ENCODE data around the gene MUC6. TPM values are rescaled to one million over a fixed set of nuclear protein-coding genes. Genes with fewer than 3 reads are reported as not detected.

MUC6 gene
- total RNA-seq: not detected in 2 replicates

DNA sequence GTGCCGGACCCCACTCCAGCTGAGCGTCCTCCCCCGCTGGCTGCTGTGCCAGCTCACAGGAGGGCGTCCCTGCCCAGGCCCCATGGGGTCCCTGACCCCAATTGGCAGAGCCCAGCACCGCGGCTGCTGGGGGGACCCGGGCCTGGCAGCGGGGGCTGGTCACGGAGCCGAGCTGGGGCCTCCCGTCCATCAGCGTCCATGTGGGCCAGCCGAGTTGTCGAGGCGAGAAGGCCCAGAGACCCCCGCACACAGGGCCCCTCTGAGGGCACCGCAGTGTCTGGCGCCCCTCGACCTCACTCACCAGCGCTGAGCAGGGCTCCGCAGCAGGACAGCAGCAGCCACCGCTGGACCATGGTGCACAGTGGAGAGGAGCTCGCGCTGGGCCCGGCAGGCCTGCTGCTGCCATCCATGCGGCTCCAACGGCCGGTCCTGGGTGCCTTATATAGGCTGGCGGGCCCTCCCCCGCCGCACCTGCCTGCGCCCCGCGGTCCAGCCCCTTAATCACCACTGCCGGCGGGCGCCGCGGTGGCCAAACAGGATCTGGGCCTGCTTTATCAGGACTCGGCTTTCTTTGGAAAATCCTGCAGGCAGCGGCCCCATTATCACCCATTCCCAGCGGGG, at the start of gene MUC6:
MUC6 (minus strand) TSS at position 416 of the 621 bp plus-strand sequence; CDS start at position 353, 63 bp downstream.

GRCh38 chr11:1074244-1075221, 38.0 kb upstream of the MUC6 start, which contains the start of gene MUC2:
TSS of gene MUC2 (plus strand) at chr11:1074874.

Other genes starting within 250 kb of the MUC6 start
- gene CEND1, start 246.6 kb downstream of the MUC6 start, total RNA-seq: 0.89 and 3.5 TPM in 2 replicates
- 18.2 and 20.0 TPM in 2 replicates for gene SLC25A22, start 238.4 kb downstream of the MUC6 start, total RNA-seq
- 21.6 and 28.0 TPM in 2 replicates for gene PIDD1, start 231.5 kb downstream of the MUC6 start, total RNA-seq
- 457 and 731 TPM in 2 replicates for gene RPLP2, start 226.8 kb downstream of the MUC6 start, total RNA-seq
- gene PNPLA2, start 217.8 kb downstream of the MUC6 start, total RNA-seq: 16.7 and 25.2 TPM in 2 replicates
- gene CRACR2B, start 208.8 kb downstream of the MUC6 start, total RNA-seq: 1.8 and 2.9 TPM in 2 replicates
- gene CD151, start 203.8 kb downstream of the MUC6 start, total RNA-seq: 806 and 946 TPM in 2 replicates
- gene POLR2L, start 194.2 kb downstream of the MUC6 start, total RNA-seq: 214 and 287 TPM in 2 replicates
- 197 and 276 TPM in 2 replicates for gene TSPAN4, start 193.9 kb downstream of the MUC6 start, total RNA-seq
- gene CHID1, start 125.9 kb downstream of the MUC6 start, total RNA-seq: 121 and 149 TPM in 2 replicates
- gene AP2A2, start 110.8 kb downstream of the MUC6 start, total RNA-seq: 56.2 and 60.1 TPM in 2 replicates
- not detected in 2 replicates for gene MUC2, start 38.2 kb upstream of the MUC6 start, total RNA-seq
- not detected in 2 replicates for gene MUC5AC, start 121.2 kb upstream of the MUC6 start, total RNA-seq
- not detected in 2 replicates for gene MUC5B, start 186.3 kb upstream of the MUC6 start, total RNA-seq

All from myometrial cell (primary cell).